GM19043 (cell line): ENCODE measurements around the gene TRAPPC1.
A peak's percentile ranks its signal among the peaks of the same experiment; 100 is the strongest.
"Not testable (repeated sequence)": the region's sequence is repeated elsewhere in the genome, so short reads cannot be mapped to it uniquely, and the experiment has no call there.

Experiments used
- ATAC-seq: cut with Tn5 transposase; IDR thresholded peaks from one replicate; pipeline ENCODE4 v1.9.1; 2021; ENCODE audit warnings: low read depth; ENCODE audit not compliant: unreplicated experiment

TRAPPC1 gene, protein sequence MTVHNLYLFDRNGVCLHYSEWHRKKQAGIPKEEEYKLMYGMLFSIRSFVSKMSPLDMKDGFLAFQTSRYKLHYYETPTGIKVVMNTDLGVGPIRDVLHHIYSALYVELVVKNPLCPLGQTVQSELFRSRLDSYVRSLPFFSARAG

DNA sequence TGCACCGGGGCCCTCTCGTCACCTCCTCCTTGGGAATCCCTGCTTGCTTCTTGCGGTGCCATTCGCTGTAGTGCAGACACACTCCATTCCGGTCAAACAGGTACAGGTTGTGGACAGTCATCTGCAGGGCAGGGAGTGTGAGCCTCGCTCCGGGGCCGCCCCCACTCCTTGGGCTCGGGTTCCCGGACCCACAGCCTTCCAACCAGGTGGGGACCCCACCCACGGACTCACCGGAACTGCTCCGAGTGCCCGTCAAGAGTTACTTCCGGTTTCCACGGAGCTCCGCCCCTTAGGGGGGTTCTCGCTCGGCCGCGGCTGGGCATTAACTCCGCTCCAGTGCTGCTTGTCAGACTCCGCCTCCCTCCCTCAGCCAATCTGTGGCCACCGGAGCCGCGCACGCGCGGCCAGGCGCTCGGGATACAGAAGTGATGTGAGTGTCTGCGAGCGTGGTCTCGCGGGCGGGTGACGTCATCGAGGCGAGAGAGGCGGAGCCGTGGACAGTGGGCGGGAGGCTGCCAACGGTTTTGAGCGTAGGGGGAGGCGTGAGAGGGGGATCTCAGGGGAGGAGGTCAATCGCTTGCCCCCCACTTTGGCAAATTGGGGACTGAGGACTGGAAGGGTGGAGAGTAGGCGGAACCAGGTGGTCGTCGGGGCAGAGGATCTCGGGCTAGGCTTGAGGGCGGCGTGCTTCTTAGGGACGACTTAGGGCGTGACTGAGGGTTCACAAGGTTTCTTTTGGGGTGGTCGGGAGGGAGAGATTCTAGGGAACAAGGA, at the start of gene TRAPPC1, which contains the start of gene CNTROB:
Gene TRAPPC1, minus strand, starts transcription at position 238 of the 774 bp plus-strand sequence. Its CDS starts 117 bp downstream, at position 121.
Gene CNTROB, plus strand, starts transcription at position 498 of the 774 bp plus-strand sequence. CDS start 874 bp downstream, outside the sequence.
- peak; percentile 94 for ATAC-seq

DNA sequence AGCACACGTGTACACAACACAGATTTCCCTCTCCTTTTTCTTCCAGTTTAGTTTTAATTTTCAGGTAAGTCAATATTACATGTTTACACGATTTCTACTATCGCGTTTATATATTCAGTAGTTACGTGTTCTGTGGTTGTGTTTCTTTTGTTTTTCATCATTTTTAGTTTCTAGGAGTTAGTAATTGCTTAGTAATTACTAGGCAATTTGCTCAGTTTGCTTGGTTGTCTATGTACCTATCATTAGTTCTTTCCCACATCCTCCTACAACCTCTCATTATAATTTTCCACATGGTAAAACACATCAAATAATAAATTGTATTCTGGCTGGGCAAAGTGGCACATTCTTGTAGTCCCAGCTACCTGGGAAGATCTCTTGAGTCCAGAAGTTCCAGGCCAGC, 46.1 kb upstream of the TRAPPC1 start:
- no peak for ATAC-seq

DNA sequence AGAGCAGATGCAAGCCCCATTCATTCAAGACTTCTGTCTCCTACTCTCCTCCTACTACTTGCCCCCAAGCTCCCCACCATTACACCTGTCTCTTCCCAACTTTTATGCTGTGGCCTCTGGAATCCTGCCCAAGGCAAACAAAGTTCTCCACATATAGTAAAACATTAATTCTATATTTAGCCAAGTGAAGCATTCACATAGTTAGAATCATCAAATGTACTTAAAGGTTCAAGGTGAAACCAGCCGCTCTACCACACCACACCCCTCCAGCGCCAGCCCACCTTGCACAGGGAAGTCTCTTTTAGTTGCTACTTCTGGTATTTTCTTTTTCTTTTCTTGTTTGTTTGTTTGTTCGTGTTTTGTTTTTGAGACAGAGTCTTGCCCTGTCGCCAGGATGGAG, 45.3 kb upstream of the TRAPPC1 start:
- ATAC-seq, result no peak

DNA sequence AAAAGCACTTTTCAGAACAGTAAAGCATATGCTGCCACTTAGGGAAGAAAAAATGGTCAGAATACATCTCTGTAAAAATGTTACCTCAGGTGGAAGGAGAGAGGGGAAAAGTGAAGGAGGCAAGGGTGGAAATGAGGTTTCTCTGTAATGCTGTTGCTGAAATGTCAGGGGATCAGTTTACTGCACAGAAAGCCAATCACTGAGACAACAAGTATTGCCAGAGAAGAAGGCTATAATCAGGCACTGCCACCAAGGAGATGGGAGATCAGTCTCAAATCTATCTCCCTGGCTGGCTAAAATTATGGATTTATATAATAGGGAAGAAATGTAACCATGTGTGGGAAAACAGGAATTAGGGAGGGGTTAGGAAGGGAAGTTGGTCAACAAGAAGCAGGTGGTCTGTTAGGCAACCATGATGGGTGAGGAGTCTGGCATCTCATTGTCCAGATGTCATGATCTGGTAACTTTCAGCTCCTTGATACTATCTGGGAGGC, 42.9 kb upstream of the TRAPPC1 start:
- no peak for ATAC-seq

DNA sequence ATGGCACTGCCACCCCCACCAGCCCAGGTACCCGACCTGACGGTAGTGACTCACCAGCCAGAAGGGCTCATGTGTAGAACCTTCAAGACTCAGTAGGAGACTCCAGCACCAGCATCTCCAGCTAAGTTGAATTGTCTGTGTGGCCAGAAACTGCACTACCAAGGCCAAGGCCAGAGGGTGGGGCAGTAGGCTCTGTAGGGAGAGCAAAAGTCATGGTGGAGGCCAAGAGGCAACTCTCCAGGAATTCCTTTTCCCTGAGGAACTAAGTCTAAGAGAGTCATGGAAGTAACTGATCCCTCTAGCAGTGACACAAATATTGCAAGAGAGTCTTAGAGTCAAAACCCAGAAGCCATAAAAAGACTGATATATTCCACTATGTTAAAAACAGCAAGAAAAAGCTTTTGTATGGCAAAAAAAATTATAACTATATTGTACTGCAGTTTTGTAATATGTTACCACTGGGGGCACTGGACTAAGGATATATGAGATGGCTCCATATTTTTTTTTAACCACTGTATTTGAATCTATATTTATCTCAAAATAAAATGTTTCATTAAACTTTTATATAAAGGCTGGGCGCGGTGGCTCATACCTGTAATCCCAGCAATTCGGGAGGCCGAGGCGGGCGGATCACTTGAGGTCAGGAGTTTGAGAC, 40.5 kb upstream of the TRAPPC1 start:
- ATAC-seq, result no peak

DNA sequence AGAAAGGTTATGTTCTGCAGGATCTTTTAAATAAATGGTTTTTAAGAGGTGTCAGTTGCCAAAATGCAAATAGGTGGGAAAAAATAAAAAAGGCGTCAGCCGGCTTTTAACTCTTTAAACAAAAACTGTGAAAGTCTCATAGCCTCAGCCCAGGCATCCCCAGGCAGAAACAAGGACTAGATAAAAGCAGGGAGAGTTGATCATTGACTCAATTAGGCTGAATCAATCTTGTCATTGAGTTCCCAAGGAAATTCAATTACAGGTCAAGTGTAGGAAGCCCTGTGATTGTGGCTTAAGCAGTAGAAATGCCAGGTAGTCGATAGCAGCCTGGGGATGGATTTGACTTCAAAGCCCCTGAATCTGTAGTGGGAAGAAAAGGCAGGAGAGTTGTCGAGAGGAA, 39.9 kb upstream of the TRAPPC1 start:
- no peak for ATAC-seq

DNA sequence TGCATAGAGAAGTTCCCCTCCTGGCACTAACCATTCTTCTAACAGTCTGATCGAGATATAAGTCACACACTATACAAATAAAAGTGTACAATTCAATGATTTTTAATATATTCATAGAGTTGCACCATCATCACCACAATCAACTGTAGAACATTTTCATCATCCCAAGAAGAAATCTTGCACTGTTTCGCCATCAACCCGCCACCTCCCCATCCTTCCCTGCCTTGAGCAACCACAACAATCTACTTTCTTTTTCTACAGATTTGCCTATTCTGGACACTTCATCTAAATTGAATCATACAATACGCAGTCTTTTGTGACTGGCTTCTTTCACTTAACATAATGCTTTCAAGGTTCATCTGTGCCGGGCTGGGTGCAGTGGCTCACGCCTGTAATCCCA, 37.7 kb upstream of the TRAPPC1 start:
- ATAC-seq, result no peak

DNA sequence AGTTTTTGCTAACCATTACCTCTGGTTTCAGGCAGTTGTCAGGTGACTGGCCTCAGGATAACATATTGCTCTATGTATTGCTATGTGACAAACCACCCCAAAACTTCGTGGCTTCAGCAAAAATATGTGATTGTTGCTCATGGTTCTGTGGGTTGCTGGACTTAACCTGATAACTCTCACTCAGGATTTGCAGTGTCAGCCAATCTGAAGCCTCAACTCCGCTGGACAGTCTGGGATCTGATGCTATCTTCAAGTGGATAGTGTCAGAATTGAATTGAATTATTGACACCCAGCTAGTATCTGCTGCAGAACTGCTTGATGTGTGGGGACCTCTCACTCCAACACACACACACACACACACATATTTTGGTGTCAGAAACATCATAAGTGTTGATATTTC, 36.0 kb upstream of the TRAPPC1 start:
- ATAC-seq, result no peak

DNA sequence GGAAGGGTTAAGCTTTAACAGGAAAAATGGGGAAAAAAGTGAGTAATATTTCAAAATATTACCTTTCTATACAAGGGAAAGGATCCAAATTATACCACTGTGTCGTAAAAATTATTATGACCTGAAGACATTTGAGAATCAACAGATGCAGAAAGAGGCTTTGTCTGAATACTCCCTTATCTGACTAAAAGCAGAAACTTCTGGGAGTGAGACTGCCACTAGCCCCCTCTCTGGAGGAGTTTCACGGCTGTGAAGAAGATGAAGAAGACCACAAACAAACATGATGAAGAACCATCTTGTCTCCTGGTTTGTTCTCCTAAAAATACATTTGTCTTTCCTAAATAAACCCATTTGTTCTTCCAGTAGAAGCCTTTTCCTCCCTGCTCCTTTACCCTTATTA, 29.7 kb upstream of the TRAPPC1 start:
- ATAC-seq, result no peak

DNA sequence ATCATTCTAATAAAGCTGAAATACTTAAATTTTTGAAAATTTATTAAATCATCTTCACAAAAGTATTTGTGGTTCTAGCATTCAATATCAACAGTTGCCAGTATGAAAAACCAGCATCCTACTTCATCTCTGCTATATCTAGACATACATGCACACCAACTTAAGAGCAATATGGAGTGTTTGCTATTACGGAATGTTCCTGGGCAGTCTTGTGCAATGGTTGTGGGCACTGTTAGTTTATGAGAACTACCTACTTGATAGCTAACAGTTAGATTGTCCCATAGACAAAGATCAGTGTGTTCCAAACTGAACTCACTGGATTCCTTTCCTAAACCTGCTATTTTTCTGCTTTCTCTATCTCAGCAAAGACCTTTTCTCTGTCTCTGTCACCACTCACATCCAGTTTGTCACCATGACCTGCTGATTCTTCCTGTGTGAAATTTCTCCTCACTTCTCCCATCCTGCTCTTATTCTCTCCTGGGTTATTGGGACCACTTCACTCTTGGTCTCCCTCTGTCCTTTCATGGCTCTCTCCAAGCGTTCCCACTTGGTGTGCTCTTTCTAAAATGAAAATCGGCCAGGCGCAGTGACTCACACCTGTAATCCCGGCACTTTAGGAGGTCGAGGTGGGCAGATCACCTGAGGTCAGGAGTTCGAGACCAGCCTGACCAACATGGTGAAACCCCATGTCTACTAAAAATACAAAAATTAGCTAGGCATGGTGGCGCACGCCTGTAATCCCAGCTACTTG, 27.9 kb upstream of the TRAPPC1 start:
- no peak for ATAC-seq

DNA sequence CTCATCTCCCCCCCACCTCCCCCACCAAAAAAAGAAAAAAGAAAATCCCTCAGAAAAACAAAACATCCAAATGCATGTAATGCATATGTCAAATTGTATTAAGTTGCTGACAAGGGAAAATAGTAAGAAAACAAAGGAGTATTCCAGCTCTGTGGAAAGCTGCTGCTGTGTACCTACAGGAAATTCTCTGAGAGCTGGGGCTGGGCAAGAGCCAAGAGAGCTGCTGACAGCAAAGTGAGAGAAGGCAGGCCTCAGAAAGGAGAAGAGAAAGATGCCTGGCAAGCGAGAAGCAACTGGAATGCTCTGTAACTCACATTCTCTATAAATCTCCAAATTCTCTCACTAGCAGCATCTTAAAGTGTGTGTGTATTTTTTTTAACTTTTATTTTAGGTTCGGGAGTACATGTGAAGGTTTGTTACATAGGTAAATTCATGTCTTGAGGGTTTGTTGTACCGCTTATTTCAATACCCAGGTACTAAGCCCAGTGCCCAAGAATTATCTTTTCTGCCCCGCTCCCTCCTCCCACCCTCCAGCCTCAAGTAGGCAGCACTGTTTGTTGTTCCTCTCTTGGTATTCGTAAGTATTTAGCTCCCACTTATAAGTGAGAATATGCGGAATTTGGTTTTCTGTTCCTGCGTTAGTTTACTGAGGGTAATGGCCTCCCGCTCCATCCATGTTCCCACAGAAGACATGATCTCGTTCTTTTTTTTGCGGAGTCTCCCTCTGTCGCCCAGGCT, 24.7 kb upstream of the TRAPPC1 start:
- ATAC-seq, result no peak

DNA sequence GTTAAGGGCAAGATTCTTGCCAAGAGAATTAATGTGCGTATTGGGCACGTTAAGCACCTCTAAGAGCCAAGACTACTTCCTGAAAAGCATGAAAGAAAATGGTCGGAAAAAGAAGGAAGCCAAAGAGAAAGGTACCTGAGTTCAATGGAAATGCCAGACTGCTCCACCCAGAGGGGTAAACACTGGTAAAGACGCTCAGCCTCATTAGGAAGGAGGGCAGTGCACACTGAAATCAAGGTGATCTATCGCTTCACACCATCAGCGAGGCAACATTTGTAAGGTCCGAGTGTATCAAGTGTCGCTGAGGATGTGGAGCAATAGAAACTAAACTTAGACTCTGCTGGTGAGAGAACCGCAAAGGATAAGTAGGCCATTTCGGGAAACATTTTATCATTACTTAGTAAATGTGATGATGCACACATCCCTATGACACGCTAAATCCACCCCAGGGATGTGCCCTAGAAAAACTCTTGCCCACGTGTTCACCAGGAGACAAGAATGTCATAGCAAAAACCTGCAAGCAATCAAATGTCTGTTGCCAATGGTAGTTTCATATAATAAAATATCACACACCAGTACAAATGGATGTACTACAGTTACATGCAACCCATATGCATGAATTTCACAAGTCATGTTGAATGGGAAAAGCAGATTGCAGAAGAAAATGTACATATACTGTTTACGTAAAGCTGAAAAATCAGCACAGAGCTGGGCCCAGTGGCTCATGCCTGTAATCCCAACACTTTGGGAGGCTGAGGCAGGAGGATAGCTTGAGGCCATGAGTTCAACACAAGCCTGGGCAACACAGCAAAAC, 23.9 kb upstream of the TRAPPC1 start:
- no peak for ATAC-seq

DNA sequence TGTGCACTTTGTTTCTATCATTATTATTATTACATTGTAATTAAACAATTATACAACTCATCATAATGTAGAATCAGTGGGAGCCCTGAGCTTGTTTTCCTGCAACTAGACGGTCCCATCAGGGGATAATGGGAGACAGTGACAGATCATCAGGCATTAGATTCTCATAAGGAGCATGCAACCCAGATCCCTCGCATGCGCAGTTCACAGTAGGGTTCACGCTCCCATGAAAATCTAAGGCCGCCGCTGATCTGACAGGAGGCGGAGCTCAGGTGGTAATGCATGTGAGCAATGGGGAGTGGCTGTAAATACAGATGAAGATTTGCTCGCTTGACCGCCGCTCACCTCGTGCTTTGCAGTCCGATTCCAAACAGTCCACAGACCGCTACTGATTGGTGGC, 21.5 kb upstream of the TRAPPC1 start:
- ATAC-seq, result not testable (repeated sequence)

DNA sequence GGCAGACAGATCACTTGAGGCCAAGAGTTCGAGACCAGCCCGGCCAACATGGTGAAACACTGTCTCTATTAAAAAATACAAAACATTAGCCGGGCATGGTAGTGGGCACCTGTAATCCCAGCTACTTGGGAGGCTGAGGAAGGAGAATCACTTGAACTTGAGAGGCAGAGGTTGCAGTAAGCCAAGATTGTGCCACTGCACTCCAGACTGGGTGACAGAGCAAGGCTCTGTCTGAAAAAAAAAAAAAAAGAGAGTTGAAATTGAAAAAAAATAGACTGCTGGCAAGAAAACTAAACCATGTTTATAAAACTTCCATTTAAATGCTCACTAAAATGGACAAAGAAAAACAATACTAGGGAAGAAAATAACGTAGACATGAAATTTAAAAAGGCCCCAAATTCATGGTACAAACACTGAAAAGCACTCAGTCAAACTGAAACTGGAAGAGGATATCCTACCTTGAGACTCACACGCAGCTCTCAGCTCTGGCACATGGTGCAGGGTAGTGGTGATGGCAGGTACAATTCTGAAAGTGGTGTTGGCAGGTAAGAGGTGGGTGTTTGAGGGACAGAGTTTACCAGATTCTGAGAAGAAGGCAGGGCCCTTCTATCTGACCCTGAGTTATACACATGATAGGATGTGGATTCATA, 19.5 kb upstream of the TRAPPC1 start:
- no peak for ATAC-seq

DNA sequence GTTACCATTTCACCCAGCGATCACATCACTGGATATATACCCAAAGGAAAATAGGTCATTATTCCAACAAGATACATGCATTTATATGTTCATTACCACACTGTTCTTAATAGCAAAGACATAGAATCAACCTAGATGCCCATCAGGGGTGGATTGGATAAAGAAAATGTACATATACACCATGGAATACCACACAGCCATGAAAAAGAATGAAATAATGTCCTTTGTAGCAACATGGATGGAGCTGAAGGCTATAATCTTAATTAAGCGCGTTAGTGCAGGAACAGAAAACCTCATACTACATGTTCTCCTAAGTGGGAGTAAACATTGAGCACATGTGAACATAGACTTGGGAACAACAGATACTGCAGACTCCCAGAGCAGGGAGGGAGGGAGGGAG, 18.8 kb upstream of the TRAPPC1 start:
- ATAC-seq, result no peak

DNA sequence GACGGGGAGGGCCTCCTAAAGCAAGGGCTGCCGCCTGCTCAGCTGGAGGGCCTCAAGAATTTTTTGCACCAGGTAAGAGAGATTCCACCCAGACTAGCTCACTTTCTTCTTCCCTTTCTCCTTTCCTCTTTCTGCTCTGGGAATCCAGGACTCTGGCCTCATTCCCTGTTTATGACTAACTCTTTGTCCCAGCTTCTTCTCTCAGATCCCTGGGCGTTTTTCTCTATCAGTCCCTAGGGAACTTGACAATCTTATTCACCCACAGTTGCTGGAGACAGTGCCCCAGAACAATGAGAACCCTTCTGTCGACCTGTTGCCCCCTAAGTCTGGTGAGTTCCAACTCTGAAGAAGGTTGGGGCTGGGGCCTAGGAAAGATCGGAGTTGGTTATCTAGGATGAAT, 15.9 kb upstream of the TRAPPC1 start:
- no peak for ATAC-seq

DNA sequence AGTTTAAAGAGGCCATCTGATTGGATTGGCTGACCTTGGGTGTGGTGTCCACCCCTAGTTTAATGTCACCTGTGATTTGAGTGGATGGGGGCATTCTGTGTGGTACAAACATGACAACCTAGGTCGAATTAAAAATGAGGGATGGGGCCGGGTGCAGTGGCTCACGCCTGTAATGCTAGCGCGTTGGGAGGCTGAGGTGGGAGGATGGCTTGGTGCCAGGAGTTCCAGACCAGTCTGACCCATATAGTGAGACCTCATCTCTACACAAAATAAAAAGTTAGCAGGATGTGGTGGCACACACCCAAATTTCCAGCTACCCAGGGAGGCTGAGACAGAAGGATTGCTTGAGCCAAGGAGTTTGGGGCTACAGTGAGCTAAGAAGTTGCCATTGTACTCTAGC, 14.7 kb upstream of the TRAPPC1 start:
- no peak for ATAC-seq

DNA sequence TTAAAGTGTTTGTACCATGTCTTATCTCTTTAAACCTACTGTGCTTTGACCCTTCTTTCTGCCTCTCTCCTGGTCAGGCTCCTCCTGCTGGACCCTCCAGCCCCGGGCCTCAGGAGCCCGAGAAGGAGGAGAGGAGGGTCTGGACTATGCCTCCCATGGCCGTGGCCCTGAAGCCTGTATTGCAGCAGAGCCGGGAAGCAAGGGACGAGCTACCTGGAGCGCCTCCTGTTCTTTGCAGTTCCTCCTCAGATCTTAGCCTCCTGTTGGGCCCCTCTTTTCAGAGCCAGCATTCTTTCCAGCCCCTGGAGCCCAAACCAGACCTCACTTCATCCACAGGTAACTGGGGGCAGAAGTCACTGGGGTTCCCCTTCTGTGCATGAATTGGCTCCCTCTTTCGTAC, 13.9 kb upstream of the TRAPPC1 start:
- no peak for ATAC-seq

DNA sequence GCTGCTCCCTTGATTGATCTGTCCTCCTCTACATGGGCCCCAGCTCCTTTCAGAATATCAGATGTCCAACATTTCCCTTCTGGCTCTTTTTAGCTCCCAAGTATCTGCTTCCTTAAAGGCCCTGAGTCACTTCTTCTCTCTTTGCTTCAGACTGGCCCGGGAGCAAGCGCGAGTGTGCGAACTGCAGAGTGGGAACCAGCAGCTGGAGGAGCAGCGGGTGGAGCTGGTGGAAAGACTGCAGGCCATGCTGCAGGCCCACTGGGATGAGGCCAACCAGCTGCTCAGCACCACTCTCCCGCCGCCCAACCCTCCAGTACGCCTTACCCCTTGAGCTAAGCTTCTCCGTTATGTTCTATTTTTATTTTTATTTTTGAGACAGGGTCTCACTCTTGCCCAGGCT, 12.6 kb upstream of the TRAPPC1 start:
- no peak for ATAC-seq
